GM19468 (cell line): ENCODE measurements around the gene NCK2.

Source experiments
- ATAC-seq: cut with Tn5 transposase; IDR thresholded peaks from one replicate; pipeline ENCODE4 v1.9.1; 2021; ENCODE audit warnings: mild to moderate bottlenecking, moderate library complexity, moderate number of reproducible peaks; ENCODE audit not compliant: unreplicated experiment; ENCODE audit errors: extremely low read depth

Gene NCK2

GRCh38 chr2:105910497-105911238 is 166.0 kb downstream of the NCK2 start:
- ATAC-seq = no peak

- no peak for ATAC-seq
Observed at GRCh38 chr2:105911425-105911824, 166.7 kb downstream of the NCK2 start.

GRCh38 chr2:105912081-105912480 is 167.4 kb downstream of the NCK2 start:
- no peak for ATAC-seq

GRCh38 chr2:105915005-105915558 is 170.4 kb downstream of the NCK2 start:
- ATAC-seq = peak; percentile 29

GRCh38 chr2:105917226-105917625 is 172.5 kb downstream of the NCK2 start:
- ATAC-seq = no peak

GRCh38 chr2:105917688-105918087 is 173.0 kb downstream of the NCK2 start:
- no peak for ATAC-seq

- ATAC-seq = no peak
Observed at GRCh38 chr2:105919191-105919811, 174.6 kb downstream of the NCK2 start.

GRCh38 chr2:105919826-105920225 is 175.1 kb downstream of the NCK2 start:
- no peak for ATAC-seq

GRCh38 chr2:105924271-105924670 is 179.6 kb downstream of the NCK2 start:
- no peak for ATAC-seq

- ATAC-seq = no peak
Observed at GRCh38 chr2:105924932-105925331, 180.2 kb downstream of the NCK2 start.

GRCh38 chr2:105925390-105925789 is 180.7 kb downstream of the NCK2 start:
- no peak for ATAC-seq

- ATAC-seq = no peak
Observed at GRCh38 chr2:105926960-105927678, 182.4 kb downstream of the NCK2 start.

- ATAC-seq = no peak
Observed at GRCh38 chr2:105928086-105928485, 183.4 kb downstream of the NCK2 start.

- no peak for ATAC-seq
Observed at GRCh38 chr2:105928563-105928962, 183.9 kb downstream of the NCK2 start.

GRCh38 chr2:105929516-105929915 is 184.8 kb downstream of the NCK2 start:
- ATAC-seq = no peak

- ATAC-seq = no peak
Observed at GRCh38 chr2:105932582-105932981, 187.9 kb downstream of the NCK2 start.

GRCh38 chr2:105933906-105934305 is 189.2 kb downstream of the NCK2 start:
- no peak for ATAC-seq

GRCh38 chr2:105934467-105934866 is 189.8 kb downstream of the NCK2 start:
- ATAC-seq = no peak

- ATAC-seq = no peak
Observed at GRCh38 chr2:105935063-105935462, 190.4 kb downstream of the NCK2 start.

- no peak for ATAC-seq
Observed at GRCh38 chr2:105936954-105937353, 192.2 kb downstream of the NCK2 start.

GRCh38 chr2:105937498-105938097 is 192.9 kb downstream of the NCK2 start:
- no peak for ATAC-seq
